PC-3 (cell line): ENCODE measurements around the gene NEAT1. TPM values are rescaled to one million over a fixed set of nuclear protein-coding genes. Genes with fewer than 3 reads are reported as not detected.

Experiments used
- ATAC-seq: fragments of 200-7000 bp; cut with Tn5 transposase; 2 replicates; pipeline ENCODE4 v1.9.1; 2020; ENCODE audit warnings: mild to moderate bottlenecking, moderate library complexity
- BruUV-seq: library from RNA; stranded (reverse); fragments of 400-500 nt; replicated peaks from 2 replicates; lab custom pipeline; 2021; lab: Mats Ljungman, UMichigan
- CTCF ChIA-PET: fragments of 300-600 bp; sonication (Branson Sonifier 250); formaldehyde crosslinking; loops from one replicate; lab custom pipeline; 2022; ENCODE audit warnings: antibody characterized with exemption; lab: Charles Lee
- POLR2A ChIA-PET: fragments of 300-600 bp; sonication (Branson Sonifier 250); formaldehyde crosslinking; loops from one replicate; lab custom pipeline; 2022; ENCODE audit warnings: antibody characterized with exemption; ENCODE audit not compliant: unreplicated experiment; lab: Charles Lee
- DNase-seq: peaks from one replicate; pipeline ENCODE4 v3.0.0-alpha.2; 2015
- H2AFZ ChIP-seq: fragments of 300-600 bp; sonication (generic); 2 replicates; pipeline ENCODE4 v1.6.0; 2016; ENCODE audit warnings: antibody characterized with exemption, low read length
- H3F3A ChIP-seq: fragments of 300-600 bp; sonication (generic); one replicate; pipeline ENCODE4 v1.6.0; 2017; ENCODE audit warnings: antibody characterized with exemption, low read length, control low read depth, mild to moderate bottlenecking; ENCODE audit not compliant: unreplicated experiment
- H3K27ac ChIP-seq: fragments of 300-600 bp; sonication (generic); 2 replicates; pipeline ENCODE4 v1.5.1; 2016; ENCODE audit warnings: mild to moderate bottlenecking, low read length
- H3K27me3 ChIP-seq: fragments of 300-600 bp; sonication (generic); 2 replicates; pipeline ENCODE4 v1.6.1; 2016; ENCODE audit warnings: low read length, mixed read lengths
- H3K36me3 ChIP-seq: fragments of 300-600 bp; sonication (generic); 2 replicates; pipeline ENCODE4 v1.6.1; 2016; ENCODE audit warnings: low read depth, mixed run types, low read length, mixed read lengths
- H3K4me1 ChIP-seq: fragments of 300-600 bp; sonication (generic); 2 replicates; pipeline ENCODE4 v1.5.1; 2016; ENCODE audit warnings: low read length; ENCODE audit not compliant: insufficient read depth
- H3K4me2 ChIP-seq: fragments of 300-600 bp; sonication (generic); 2 replicates; pipeline ENCODE4 v1.6.0; 2016; ENCODE audit warnings: low read length
- H3K4me3 ChIP-seq: fragments of 300-600 bp; sonication (generic); 2 replicates; pipeline ENCODE4 v1.5.1; 2016; ENCODE audit warnings: mild to moderate bottlenecking, low read length, mixed read lengths
- H3K79me2 ChIP-seq: fragments of 300-600 bp; sonication (generic); 2 replicates; pipeline ENCODE4 v1.6.1; 2017; ENCODE audit warnings: low read length, mixed read lengths
- H3K9ac ChIP-seq: fragments of 300-600 bp; sonication (generic); 2 replicates; pipeline ENCODE4 v1.6.0; 2016; ENCODE audit warnings: mild to moderate bottlenecking, low read length
- H3K9me2 ChIP-seq: fragments of 300-600 bp; sonication (generic); replicated peaks from 2 replicates; pipeline ENCODE4 v1.6.1; 2016; ENCODE audit warnings: mixed run types, low read length, mixed read lengths
- H3K9me3 ChIP-seq: fragments of 300-600 bp; sonication (generic); 2 replicates; pipeline ENCODE4 v1.6.1; 2016; ENCODE audit warnings: low read length, mixed read lengths
- H4K20me1 ChIP-seq: fragments of 300-600 bp; sonication (generic); 2 replicates; pipeline ENCODE4 v1.6.1; 2016; ENCODE audit warnings: low read length, mixed read lengths
- CTCF ChIP-seq: fragments of 300-600 bp; sonication (generic); conservative IDR thresholded peaks from 2 replicates; pipeline ENCODE4 v1.5.1; 2017; ENCODE audit warnings: antibody characterized with exemption, low read depth, mild to moderate bottlenecking, low read length
- EZH2 ChIP-seq: fragments of 300-600 bp; sonication (generic); IDR thresholded peaks from one replicate; pipeline ENCODE4 v1.6.1; 2017; ENCODE audit warnings: antibody characterized with exemption, mild to moderate bottlenecking, low read length; ENCODE audit not compliant: unreplicated experiment
- EZH2phosphoT487 ChIP-seq: fragments of 300-600 bp; sonication (generic); IDR thresholded peaks from 2 replicates; pipeline ENCODE4 v1.6.1; 2018; ENCODE audit warnings: mild to moderate bottlenecking, antibody characterized with exemption, low read length, borderline replicate concordance
- intact Hi-C: fragments of 100-400 bp; cut with micrococcal nuclease; formaldehyde crosslinking; loops from 2 replicates; pipeline ENCODE4 v1.9.0; 2023
- total RNA-seq: library from RNA; depleted of rRNA; stranded (reverse); fragments of >200 nt; gene quantifications from 2 replicates; pipeline ENCODE4 v1.2.3, GENCODE V29; 2014

NEAT1 gene
- total RNA-seq, 1 experiment from 2014 or later = 47.9 TPM

DNA sequence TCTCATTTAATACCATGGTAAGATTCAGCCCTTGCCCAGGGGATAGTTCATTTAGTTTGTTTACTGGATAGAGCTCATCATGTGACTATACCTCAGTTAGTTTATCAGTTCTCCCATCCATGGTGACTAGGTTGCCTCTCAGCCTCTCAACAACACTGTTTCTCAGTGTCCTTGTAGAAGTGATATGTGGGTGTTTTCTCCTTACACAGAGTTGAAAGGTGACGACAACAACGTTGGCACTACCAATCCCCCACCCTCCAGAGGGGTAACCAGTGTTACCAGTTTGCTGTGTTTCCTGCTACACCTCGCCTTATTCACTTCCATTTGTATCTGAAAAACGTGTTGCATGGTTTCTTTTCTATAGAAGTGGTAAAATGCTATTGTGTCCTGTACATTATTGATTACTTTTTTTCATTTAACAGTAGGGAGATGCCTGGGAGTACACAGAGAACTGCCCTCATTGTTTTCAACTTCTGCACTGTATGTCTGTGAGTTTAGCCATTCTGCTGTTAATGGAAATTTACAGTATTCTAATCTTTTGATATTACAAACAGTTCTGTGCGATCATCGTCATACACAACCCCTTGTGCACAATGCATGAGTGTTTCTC lies 11.6 kb downstream of the NEAT1 start:
- no TSS peak for BruUV-seq
- H3K79me2 ChIP-seq = peaks cover 58% of the 10 kb centered on the region
- H4K20me1 ChIP-seq = peaks cover 34% of the 10 kb centered on the region
- H3K27ac ChIP-seq = no peak overlapping the region
- H3K4me2 ChIP-seq = no peak overlapping the region
- H3F3A ChIP-seq = peaks cover 57% of the 10 kb centered on the region
- H3K9ac ChIP-seq = no peak overlapping the region
- no peak overlapping the region for H3K4me3 ChIP-seq
- H3K27me3 ChIP-seq = no peaks in the 10 kb centered on the region
- no peak for TF ChIP-seq EZH2phosphoT487
- TF ChIP-seq CTCF = no peak
- TF ChIP-seq EZH2 = no peak
- peaks cover 30% of the 10 kb centered on the region for H3K36me3 ChIP-seq
- peaks cover 4% of the 10 kb centered on the region; the same call in 1 of the 2 replicates for H3K4me1 ChIP-seq
- ChIA-PET POLR2A (no interaction called here), CTCF (no interaction called here)
- H2AFZ ChIP-seq = no peak overlapping the region
- no peaks in the 10 kb centered on the region for H3K9me2 ChIP-seq
- DNase-seq (no peak), ATAC-seq (no peak)
- intact Hi-C loops = loop anchor here (5.0 kb wide), 1 partner anchor 73 kb away; no protein-coding TSS in a partner anchor
- no peaks in the 10 kb centered on the region for H3K9me3 ChIP-seq

- DNase-seq = no peak
These were observed 12.2 kb downstream of the NEAT1 start for GRCh38 chr11:65434667-65435410.

More at GRCh38 chr11:65434667-65435410, 12.2 kb downstream of the NEAT1 start:
- Histone ChIP-seq H3K9me3 (no peaks in the 10 kb centered on the region), H3K79me2 (peaks cover 58% of the 10 kb centered on the region), H2AFZ (no peak overlapping the region), H3K27me3 (no peaks in the 10 kb centered on the region), H3K4me3 (no peak overlapping the region), H3K9me2 (no peaks in the 10 kb centered on the region), H3K27ac (no peak overlapping the region), H3K9ac (no peak overlapping the region), H4K20me1 (peaks cover 32% of the 10 kb centered on the region), H3K36me3 (peaks cover 30% of the 10 kb centered on the region), H3K4me2 (no peak overlapping the region), H3F3A (peaks cover 60% of the 10 kb centered on the region), H3K4me1 (0 out of 2 replicates have a peak, but pooled peaks cover 1% of the 10 kb centered on the region)
- intact Hi-C loops = loop anchor here (5.0 kb wide), 1 partner anchor 72 kb away; no protein-coding TSS in a partner anchor
- BruUV-seq = no TSS peak
- ATAC-seq = no peak
- CTCF ChIA-PET = no interaction called here
- TF ChIP-seq EZH2phosphoT487 (no peak), EZH2 (no peak), CTCF (no peak)
- POLR2A ChIA-PET = no interaction called here
